HCEC 1CT (cell line): Measurements from ENCODE around the gene FAAP20.

Experiments
- DNase-seq: peaks from one replicate; pipeline ENCODE4 v3.0.0-alpha.2; 2017

The FAAP20 gene

DNA sequence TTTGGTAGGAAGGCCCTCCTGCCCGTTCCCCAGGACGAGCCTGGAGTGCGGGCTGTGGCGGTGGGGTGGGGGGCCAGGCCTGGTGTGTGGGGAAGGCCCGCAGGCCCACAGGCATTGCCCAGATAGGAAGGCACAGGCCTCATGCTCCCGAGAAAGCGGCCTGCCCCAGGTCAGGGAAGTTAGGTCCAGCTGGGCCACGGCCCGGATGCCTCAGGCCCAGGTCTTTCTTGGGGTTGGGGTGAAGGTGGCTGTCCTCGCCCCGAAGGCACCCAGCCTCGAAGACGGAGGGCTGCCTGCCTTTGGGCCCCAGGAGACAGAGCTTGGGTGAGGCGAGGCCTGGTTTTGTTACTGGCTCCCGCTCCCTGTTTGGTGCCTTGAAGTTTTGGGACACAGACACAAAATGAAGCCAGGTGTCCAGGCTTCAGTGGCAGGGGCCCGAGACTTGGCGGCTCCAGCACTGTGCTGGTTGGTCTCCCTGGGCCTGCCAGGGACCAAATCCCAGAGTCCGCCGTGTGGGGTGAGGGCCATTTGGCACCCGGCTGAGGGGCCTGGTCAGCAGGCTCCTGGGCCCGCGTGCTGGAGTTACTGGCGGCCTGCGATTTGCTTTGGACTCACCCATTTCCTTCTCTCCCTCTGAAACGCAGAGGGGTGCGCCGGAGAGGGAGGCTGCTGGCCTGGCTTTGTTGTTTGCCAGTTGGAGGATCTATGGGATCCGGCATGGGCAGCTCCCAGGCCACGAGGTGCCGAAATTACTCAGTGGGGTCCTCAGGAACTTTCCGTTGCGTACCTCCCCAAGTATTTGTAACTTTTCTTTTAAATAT lies 35.5 kb upstream of the FAAP20 start:
- peak; percentile 57 for DNase-seq

- peak; percentile 72 for DNase-seq
Observed at GRCh38 chr1:2229037-2229864, 34.7 kb upstream of the FAAP20 start.

GRCh38 chr1:2228694-2229036 lies 34.1 kb upstream of the FAAP20 start:
- no peak for DNase-seq

DNA sequence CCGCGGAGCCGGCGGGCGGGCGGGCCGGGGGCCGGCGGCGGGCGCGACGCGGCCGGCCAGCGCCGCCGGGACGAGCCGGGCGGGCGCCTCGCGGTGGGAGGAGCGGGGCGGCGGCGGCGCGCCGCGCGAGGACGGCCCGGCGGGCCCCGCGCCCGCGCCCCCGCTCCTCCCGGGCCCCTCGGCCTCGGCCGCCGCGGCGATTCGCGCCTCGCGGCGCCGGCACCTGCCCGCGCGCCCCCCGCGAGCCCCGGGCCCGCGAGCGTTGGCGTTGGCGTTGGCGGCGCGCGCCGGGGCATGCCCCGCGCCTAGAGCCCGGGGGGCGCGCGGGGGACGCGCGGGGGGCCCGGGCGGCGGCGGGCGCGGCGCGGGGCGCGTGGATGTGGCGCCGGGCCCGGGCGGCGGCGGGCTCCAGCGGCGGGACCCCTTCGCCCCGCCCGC lies 33.6 kb upstream of the FAAP20 start, which contains the start of gene SKI:
SKI (plus strand) TSS at position 163 of the 438 bp plus-strand sequence. CDS start 448 bp downstream, outside the sequence.
- DNase-seq, result no peak

DNA sequence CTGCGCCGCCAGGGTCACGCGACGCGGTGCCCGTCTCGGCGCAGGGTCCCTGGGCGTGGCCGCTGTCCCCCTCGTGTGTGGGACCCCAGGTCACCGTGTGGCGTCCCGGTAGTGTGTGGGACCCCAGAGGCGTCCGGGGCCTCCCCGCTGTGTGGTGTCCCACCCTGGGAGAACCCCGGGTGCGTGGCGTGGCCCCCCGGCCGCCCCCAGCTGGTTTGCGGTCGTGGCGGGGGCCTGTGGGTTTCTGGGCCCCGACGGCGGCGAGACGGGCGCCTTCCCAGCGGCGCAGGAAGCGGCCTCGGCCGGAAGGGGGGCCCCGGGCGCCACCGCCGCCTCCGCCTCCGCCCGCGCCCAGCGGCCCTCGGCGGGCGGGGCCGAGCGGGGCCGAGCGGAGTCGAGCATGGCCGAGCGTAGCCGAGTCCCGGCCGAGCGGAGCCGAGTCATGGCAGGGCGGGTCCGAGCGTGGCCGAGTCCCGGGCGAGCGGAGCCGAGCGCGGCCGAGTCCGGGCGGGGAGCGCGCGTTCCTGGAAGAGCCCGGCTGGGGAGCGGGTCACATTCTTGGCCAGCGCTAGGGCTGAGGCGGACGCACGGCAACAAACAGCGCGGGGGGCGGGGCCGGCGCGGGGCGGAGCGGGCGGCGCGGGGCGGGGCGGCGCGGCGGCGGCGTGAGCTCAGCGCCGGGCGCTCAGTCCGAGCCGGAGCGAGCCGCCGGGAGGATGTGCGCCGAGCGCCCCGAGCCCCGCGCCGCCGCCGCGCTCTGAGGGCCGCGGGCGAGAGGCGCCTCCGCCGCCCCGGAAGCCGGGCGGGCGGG lies 33.0 kb upstream of the FAAP20 start:
- peak; percentile 97 for DNase-seq

- no peak for DNase-seq
Observed at GRCh38 chr1:2226525-2227345, 32.2 kb upstream of the FAAP20 start.

GRCh38 chr1:2224631-2225428 lies 30.3 kb upstream of the FAAP20 start:
- no peak for DNase-seq

DNA sequence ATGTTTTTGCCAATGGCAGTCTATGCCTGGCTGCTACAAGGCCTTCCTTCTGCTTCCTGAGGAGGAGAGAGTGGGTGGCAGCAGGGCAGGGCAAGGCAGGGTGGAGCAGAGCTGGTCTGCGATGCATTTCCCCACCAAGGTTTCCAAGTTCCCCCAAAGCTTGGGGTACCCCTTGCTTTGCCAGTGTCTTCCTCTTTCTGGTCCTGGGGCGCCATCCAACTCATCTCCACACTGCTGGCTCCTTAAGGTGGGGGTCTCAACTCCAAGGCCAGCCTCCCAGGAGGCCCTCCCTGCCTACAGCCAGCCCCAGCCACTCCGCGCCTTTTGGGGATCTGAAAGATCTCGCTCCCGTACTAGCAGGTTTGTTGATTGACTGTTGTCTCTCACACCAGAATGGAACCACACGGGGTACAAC lies 29.6 kb upstream of the FAAP20 start:
- no peak for DNase-seq

GRCh38 chr1:2221271-2221670 lies 26.7 kb upstream of the FAAP20 start:
- DNase-seq, result no peak

GRCh38 chr1:2216767-2217058 lies 22.1 kb upstream of the FAAP20 start:
- no peak for DNase-seq

GRCh38 chr1:2215909-2216766 lies 21.6 kb upstream of the FAAP20 start:
- no peak for DNase-seq

DNA sequence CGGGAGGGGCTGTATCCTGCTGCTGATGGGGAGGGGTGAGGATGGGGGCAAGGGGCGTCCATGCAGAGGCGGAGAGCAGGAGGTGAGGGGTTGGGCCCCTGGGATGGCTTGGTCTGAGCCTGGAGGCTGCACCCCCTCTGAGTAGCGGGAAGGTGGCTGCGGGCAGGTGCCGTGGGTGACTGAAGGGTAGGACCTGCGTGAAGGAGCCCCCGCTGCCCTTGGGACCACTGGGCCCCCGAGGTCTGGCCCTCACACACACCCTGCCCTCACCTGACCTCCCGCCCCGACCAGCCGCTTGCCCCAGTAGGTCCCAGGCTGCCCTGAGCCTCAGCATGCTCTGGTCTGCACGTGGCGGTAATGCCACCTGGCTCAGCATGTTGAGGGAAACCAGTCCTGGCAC lies 20.8 kb upstream of the FAAP20 start:
- no peak for DNase-seq

DNA sequence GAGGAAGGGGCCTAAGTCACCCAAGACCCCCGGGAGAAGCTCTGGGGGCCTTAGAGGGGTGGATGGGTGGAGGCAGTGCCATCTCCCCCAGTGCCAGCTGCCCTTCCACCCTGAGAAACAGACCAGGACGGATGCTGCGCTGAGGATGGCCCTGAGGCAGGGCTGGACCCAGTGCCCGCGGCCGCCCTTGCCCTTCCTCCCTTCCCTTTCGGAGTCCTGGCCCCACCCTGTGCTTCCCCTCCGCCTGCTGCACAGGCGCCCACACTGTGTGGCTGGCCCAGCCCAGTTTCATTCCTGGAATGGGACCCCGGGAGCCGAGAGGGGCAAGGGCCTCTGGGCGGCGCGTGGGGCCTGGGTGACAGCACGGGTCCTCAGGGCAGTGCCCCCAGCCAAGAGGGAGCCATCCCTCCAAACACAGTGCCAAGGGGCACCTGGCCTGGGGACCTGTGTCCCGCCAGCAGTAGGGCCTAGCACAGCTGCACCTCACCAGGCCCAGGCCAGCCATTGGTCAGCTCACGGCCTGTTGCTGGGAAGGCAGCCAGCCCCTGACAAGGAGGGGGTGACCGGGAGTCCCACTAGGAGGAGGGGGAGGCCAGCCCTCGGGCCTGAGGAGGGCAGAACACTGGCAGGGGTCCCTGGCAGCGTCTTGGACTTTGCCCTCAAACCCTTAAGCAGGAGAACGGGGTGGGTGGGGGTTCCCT lies 20.1 kb upstream of the FAAP20 start:
- DNase-seq, result no peak

- DNase-seq, result no peak
Observed at GRCh38 chr1:2213576-2214505, 19.3 kb upstream of the FAAP20 start.

GRCh38 chr1:2212532-2213491 lies 18.2 kb upstream of the FAAP20 start:
- DNase-seq, result peak; percentile 91

DNA sequence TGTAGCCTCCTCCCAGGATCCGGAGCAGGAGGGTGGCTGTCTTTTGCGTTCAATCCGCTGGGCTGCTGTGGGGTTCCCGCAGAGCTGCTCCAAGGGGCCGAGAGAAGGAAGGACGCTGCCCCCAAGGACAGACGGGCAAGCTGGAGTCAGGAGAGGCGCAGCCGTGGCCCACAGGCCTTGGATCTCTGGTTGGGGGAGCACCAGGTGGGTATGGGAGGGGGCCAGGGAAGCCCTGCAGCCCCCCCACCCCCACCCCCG lies 17.6 kb upstream of the FAAP20 start:
- DNase-seq, result no peak

DNA sequence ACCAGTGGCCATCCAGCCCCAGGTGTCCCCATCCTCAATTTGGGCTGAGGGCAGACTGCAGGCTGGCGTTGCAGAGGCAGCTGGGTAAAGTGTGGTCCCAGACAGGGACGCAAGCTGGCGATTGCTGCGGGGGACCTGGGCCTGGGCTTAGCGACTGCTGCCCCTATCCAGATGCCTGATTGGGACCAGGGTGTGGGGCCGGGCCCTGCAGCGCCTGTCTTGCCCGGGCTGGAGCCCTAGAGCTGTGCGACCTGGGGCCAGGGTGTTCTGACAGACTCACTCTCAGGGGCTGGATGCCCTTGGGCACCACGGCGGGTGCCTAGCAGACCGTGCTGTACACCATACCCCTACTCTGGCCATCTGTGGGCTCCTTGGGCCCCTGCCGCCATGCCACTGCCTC lies 16.2 kb upstream of the FAAP20 start:
- no peak for DNase-seq
